ENCODE measurements around the gene AOPEP. TPM values are rescaled to one million over a fixed set of nuclear protein-coding genes. Genes with fewer than 3 reads are reported as not detected.
A peak's percentile ranks its signal among the peaks of the same experiment; 100 is the strongest.

Gene AOPEP
- total RNA-seq, 4 donors from 2014 or later = 80.7 to 428 (median 126) TPM

DNA sequence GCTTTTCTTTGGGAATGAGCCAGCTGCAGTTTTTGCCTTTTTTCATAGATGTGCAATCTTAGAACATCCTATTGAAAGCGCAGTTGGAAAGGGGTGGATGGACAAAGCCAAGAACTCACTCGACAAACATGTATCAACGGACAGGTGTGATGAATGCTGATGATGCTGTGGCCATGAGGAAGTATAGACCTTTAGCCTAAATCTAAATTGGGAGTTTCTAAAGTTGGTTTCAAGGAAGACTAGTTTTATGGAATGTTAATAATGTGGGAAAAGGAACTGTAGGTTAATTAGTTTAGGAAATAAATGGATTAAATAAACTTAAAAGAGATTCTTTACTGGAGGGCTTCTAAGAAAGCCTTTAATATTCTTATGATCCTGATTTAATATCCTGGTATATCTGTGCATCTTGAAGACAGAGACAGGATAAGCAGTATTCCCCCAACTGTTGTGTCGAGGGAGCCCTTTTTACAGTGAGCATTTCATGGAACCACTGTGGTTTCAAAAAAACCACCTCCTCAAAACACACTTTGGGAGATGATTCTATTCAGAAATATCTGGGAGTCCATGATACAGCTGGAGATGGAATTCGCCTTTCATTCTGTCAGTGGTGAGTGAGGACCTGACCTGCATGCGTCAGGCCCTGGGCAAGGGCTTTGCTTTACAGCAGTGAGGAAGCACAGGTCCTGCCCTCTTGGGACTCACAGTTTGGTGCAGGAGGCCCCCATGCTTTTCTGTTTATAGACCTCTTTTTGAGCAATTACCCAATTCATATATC lies 82.6 kb downstream of the AOPEP start:
- TF ChIP-seq, protein P1, sequence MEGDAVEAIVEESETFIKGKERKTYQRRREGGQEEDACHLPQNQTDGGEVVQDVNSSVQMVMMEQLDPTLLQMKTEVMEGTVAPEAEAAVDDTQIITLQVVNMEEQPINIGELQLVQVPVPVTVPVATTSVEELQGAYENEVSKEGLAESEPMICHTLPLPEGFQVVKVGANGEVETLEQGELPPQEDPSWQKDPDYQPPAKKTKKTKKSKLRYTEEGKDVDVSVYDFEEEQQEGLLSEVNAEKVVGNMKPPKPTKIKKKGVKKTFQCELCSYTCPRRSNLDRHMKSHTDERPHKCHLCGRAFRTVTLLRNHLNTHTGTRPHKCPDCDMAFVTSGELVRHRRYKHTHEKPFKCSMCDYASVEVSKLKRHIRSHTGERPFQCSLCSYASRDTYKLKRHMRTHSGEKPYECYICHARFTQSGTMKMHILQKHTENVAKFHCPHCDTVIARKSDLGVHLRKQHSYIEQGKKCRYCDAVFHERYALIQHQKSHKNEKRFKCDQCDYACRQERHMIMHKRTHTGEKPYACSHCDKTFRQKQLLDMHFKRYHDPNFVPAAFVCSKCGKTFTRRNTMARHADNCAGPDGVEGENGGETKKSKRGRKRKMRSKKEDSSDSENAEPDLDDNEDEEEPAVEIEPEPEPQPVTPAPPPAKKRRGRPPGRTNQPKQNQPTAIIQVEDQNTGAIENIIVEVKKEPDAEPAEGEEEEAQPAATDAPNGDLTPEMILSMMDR (IDR thresholded peaks at IDR 0.05) = no peak
- TF ChIP-seq POLR2A (IDR thresholded peaks at IDR 0.05) = no peak
- H3K27ac ChIP-seq = peak overlapping the region; percentile 69 to 90
- no peaks in the 10 kb centered on the region for H3K9me3 ChIP-seq
- no peaks in the 10 kb centered on the region for H3K4me1 ChIP-seq
- no peak for DNase-seq
- no peaks in the 10 kb centered on the region for H3K36me3 ChIP-seq
- no peaks in the 10 kb centered on the region for H3K27me3 ChIP-seq
- H3K4me3 ChIP-seq = no peak overlapping the region
- intact Hi-C loops (cut with DNase I; ENCODE audit: low total_unique reads) = no loop called here

DNA sequence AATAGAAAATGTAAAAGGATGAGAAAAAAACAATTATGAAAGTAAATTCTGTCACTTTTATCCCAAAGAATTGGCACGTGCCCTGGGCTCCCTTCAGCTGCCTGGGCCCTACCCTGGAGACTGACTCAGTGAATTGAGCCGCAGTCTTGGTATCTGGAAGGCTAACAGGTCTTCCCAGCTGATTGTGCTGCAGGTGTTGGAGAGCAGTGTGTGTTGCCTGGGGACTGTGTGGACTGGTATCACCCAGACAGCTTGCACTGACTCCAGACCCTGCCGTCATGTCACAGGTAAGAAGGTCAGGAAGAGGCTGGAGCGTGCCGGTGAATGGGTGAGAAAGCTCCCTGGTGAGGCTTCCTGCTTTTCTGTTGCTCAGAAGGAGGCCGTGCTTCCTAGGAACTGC lies 83.3 kb downstream of the AOPEP start:
- no peak overlapping the region for H3K27ac ChIP-seq
- no peaks in the 10 kb centered on the region for H3K4me1 ChIP-seq
- no peaks in the 10 kb centered on the region for H3K9me3 ChIP-seq
- TF ChIP-seq, protein P1 (IDR thresholded peaks at IDR 0.05) = no peak
- TF ChIP-seq POLR2A (IDR thresholded peaks at IDR 0.05) = no peak
- H3K36me3 ChIP-seq = no peaks in the 10 kb centered on the region
- intact Hi-C loops (cut with DNase I; ENCODE audit: low total_unique reads) = loop anchor here (10.0 kb wide), 2 partner anchors 55 to 115 kb away; no protein-coding TSS in a partner anchor
- H3K27me3 ChIP-seq = no peaks in the 10 kb centered on the region
- DNase-seq = no peak
- H3K4me3 ChIP-seq = no peak overlapping the region

DNA sequence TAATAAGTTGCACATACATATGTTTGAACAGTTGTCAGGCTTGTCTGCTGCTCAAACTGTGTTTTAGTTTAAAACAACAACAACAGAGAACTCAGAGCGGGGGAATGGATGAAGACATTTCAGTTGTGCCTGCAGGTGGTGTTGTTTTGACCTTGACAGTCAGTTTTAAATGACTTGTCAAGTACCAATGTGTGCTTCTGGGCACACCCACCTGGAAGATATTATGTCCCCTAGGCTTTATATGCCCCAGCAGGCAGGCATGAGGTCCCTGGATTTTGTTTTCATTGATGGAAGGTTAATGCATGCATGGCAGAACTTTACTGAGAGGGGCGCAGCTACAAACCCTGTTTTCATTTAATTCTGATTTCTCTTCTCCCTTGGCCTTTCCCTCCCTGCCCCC lies 84.6 kb downstream of the AOPEP start:
- TF ChIP-seq, protein P1 (IDR thresholded peaks at IDR 0.05) = no peak
- no peak for TF ChIP-seq POLR2A (IDR thresholded peaks at IDR 0.05)
- H3K27ac ChIP-seq = no peak overlapping the region
- no peak for DNase-seq
- intact Hi-C loops (cut with DNase I; ENCODE audit: low total_unique reads) = loop anchor here (10.0 kb wide), 2 partner anchors 54 to 114 kb away; no protein-coding TSS in a partner anchor
- H3K27me3 ChIP-seq = no peaks in the 10 kb centered on the region
- H3K36me3 ChIP-seq = no peaks in the 10 kb centered on the region
- no peaks in the 10 kb centered on the region for H3K9me3 ChIP-seq
- no peaks in the 10 kb centered on the region for H3K4me1 ChIP-seq
- no peak overlapping the region for H3K4me3 ChIP-seq

DNA sequence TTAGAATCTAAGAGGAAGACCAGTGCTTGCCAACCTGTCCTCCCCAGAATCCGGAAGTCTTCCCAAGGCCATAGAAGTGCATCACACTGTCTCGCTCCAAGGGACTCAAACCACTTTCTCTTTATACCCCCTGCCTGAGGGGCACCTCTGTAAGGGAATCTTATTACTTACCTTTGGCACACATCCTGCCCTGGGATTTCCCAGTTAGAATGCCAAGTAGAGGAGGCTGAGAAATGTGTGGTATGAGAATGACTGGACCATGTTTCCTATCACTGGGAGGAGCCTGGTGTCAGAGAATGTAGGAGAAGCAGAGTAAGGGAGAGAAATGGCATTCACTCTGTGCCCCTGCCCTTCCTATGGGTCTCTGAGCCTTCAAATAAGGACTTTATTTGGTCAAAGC lies 85.8 kb downstream of the AOPEP start:
- H3K27me3 ChIP-seq = no peaks in the 10 kb centered on the region
- no peaks in the 10 kb centered on the region for H3K36me3 ChIP-seq
- H3K4me3 ChIP-seq = no peak overlapping the region
- no peak for DNase-seq
- no peaks in the 10 kb centered on the region for H3K9me3 ChIP-seq
- TF ChIP-seq, protein P1 (IDR thresholded peaks at IDR 0.05) = no peak
- TF ChIP-seq POLR2A (IDR thresholded peaks at IDR 0.05) = no peak
- H3K4me1 ChIP-seq = no peaks in the 10 kb centered on the region
- peak overlapping the region; percentile 51 to 69 for H3K27ac ChIP-seq
- intact Hi-C loops (cut with DNase I; ENCODE audit: low total_unique reads) = loop anchor here (10.0 kb wide), 2 partner anchors 52 to 112 kb away; no protein-coding TSS in a partner anchor

DNA sequence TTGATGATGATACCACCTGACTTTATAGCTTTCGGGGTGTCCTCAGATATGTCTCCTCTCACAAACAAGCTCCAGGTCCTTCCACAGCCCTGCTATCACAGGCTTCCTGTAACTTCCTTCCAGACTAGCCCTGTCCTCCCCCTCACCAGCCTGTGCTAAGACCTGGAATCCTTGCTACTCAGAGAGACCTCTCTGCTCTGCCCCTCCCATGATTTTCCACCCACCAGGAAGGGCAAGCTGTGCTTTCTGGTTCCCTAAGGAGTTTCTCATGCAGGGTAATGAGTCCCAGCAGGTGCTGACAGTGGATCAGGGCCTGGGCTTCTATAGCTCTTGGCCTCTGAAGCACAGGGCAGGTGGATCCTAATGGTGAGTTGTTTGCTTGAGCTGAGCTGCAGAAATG lies 86.9 kb downstream of the AOPEP start:
- DNase-seq = peak in 1 of 2 donors; percentile 58
- Histone ChIP-seq H3K9me3 (no peaks in the 10 kb centered on the region), H3K27ac (peak overlapping the region; percentile 51 to 69), H3K27me3 (no peaks in the 10 kb centered on the region), H3K4me1 (no peaks in the 10 kb centered on the region), H3K4me3 (no peak overlapping the region), H3K36me3 (no peaks in the 10 kb centered on the region)
- intact Hi-C loops (cut with DNase I; ENCODE audit: low total_unique reads) = loop anchor here (10.0 kb wide), 2 partner anchors 51 to 111 kb away; no protein-coding TSS in a partner anchor
- TF ChIP-seq, protein P1 (IDR thresholded peaks at IDR 0.05) = no peak
- no peak for TF ChIP-seq POLR2A (IDR thresholded peaks at IDR 0.05)

Measured in uterus (tissue), 4 donors.